Measurements from ENCODE around the gene ZNF580. TPM values are rescaled to one million over a fixed set of nuclear protein-coding genes. Genes with fewer than 3 reads are reported as not detected.

ZNF580 gene
- polyA plus RNA-seq, 2 donors, result 12.8 to 14.2 TPM

DNA sequence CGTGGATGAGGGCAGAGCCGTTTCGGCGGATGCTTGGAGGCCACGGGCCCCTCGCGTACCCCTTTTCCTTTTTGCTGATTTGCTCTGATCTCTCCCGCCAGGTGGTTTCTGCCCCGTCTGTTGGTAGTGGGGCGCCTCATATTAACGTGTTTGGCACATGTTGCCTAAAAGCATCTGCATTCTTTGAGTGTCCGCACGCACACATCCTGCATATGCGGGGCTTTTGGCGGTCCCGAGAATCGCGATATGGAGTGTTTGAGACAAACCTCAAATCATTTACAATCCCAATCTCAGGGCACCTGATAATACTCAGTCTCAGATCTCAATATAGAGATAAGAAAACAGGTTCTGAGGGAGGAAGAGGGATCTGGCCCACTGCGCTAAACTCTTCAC is 14.8 kb downstream of the ZNF580 start:
- Histone ChIP-seq H3K4me1 (ENCODE audit: control insufficient read depth in 2 of 2, insufficient read depth in 2 of 2, low read length in 1 of 2) (peaks cover 12 to 19% of the 10 kb centered on the region in 2 donors), H3K4me3 (ENCODE audit: low read depth in 1 of 2, low read length in 2 of 2) (peak overlapping the region; percentile 85 to 90), H3K36me3 (ENCODE audit: control insufficient read depth in 2 of 2, insufficient read depth in 2 of 2, low read length in 1 of 2) (peaks cover 5 to 12% of the 10 kb centered on the region in 2 donors), H3K9me3 (ENCODE audit: control insufficient read depth in 2 of 2, insufficient read depth in 1 of 2, low read depth in 1 of 2, low read length in 1 of 2) (no peaks in the 10 kb centered on the region), H3K27ac (ENCODE audit: low read depth in 2 of 2, low read length in 1 of 2) (peak overlapping the region; percentile 98 to 99), H3K27me3 (ENCODE audit: control insufficient read depth in 1 of 2, insufficient read depth in 2 of 2, low read length in 2 of 2) (no peaks in the 10 kb centered on the region)
- WGBS, 2 donors, result 0 to 1% methylated on average over 19 of the region's 19 CpGs

- WGBS, 2 donors, result 43 to 44% methylated on average over 7 of the region's 7 CpGs
- peaks cover 12 to 19% of the 10 kb centered on the region in 2 donors for H3K4me1 ChIP-seq (ENCODE audit: control insufficient read depth in 2 of 2, insufficient read depth in 2 of 2, low read length in 1 of 2)
- no peaks in the 10 kb centered on the region for H3K9me3 ChIP-seq (ENCODE audit: control insufficient read depth in 2 of 2, insufficient read depth in 1 of 2, low read depth in 1 of 2, low read length in 1 of 2)
- peaks cover 10 to 21% of the 10 kb centered on the region in 2 donors for H3K36me3 ChIP-seq (ENCODE audit: control insufficient read depth in 2 of 2, insufficient read depth in 2 of 2, low read length in 1 of 2)
- H3K27me3 ChIP-seq (ENCODE audit: control insufficient read depth in 1 of 2, insufficient read depth in 2 of 2, low read length in 2 of 2), result no peaks in the 10 kb centered on the region
- H3K27ac ChIP-seq (ENCODE audit: low read depth in 2 of 2, low read length in 1 of 2), result no peak overlapping the region
- H3K4me3 ChIP-seq (ENCODE audit: low read depth in 1 of 2, low read length in 2 of 2), result peak overlapping the region in 1 of 2 donors; percentile 90
Observed at GRCh38 chr19:55656552-55656951, 15.8 kb downstream of the ZNF580 start.

- peaks cover 12 to 19% of the 10 kb centered on the region in 2 donors for H3K4me1 ChIP-seq (ENCODE audit: control insufficient read depth in 2 of 2, insufficient read depth in 2 of 2, low read length in 1 of 2)
Observed at GRCh38 chr19:55656988-55657747, 16.4 kb downstream of the ZNF580 start.

DNA sequence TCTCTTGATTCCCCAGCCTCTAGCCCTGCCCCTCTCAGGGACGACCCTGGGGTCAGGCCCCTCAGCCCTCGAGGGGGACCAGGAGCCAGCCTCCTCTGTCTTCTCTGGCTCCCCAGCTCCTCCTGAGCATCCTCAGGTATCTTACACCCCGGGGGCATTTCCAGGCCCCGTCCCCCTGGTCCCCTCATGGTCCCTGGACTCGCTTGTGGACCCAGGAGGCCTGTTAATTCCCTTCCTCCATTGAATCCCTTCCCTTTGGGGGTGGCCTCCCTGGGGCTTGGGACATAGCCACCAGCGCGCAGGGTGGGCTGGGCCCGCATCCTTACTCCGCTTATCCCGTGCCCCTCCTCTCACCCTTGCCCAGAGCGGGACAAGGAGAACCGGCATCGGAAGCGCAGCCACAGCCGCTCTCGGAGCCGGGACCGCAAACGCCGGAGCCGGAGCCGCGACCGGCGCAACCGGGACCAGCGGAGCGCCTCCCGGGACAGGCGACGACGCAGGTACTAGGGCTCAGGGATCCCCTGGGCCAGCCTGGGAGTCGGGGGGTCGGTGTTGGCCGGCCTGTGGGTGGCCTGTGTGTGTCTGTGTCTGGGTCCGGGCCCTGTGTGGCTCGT is 18.2 kb downstream of the ZNF580 start:
- Histone ChIP-seq H3K4me3 (ENCODE audit: low read depth in 1 of 2, low read length in 2 of 2) (no peak overlapping the region), H3K4me1 (ENCODE audit: control insufficient read depth in 2 of 2, insufficient read depth in 2 of 2, low read length in 1 of 2) (peaks cover 12 to 19% of the 10 kb centered on the region in 2 donors), H3K9me3 (ENCODE audit: control insufficient read depth in 2 of 2, insufficient read depth in 1 of 2, low read depth in 1 of 2, low read length in 1 of 2) (no peaks in the 10 kb centered on the region), H3K27ac (ENCODE audit: low read depth in 2 of 2, low read length in 1 of 2) (no peak overlapping the region), H3K36me3 (ENCODE audit: control insufficient read depth in 2 of 2, insufficient read depth in 2 of 2, low read length in 1 of 2) (peaks cover 28 to 43% of the 10 kb centered on the region in 2 donors), H3K27me3 (ENCODE audit: control insufficient read depth in 1 of 2, insufficient read depth in 2 of 2, low read length in 2 of 2) (no peaks in the 10 kb centered on the region)
- 90 to 91% methylated on average over 36 to 37 of the region's 37 CpGs for WGBS, 2 donors

More at GRCh38 chr19:55656988-55657747, 16.4 kb downstream of the ZNF580 start:
- Histone ChIP-seq H3K27me3 (ENCODE audit: control insufficient read depth in 1 of 2, insufficient read depth in 2 of 2, low read length in 2 of 2) (no peaks in the 10 kb centered on the region), H3K36me3 (ENCODE audit: control insufficient read depth in 2 of 2, insufficient read depth in 2 of 2, low read length in 1 of 2) (peaks cover 14 to 27% of the 10 kb centered on the region in 2 donors), H3K27ac (ENCODE audit: low read depth in 2 of 2, low read length in 1 of 2) (peak overlapping the region in 1 of 2 donors; percentile 26), H3K4me3 (ENCODE audit: low read depth in 1 of 2, low read length in 2 of 2) (peak overlapping the region; percentile 7 to 90), H3K9me3 (ENCODE audit: control insufficient read depth in 2 of 2, insufficient read depth in 1 of 2, low read depth in 1 of 2, low read length in 1 of 2) (no peaks in the 10 kb centered on the region)
- WGBS, 2 donors, result 21 to 23% methylated on average over 18 of the region's 18 CpGs

GRCh38 chr19:55659822-55660221 is 19.0 kb downstream of the ZNF580 start:
- H3K36me3 ChIP-seq (ENCODE audit: control insufficient read depth in 2 of 2, insufficient read depth in 2 of 2, low read length in 1 of 2), result peaks cover 31 to 52% of the 10 kb centered on the region in 2 donors
- H3K27me3 ChIP-seq (ENCODE audit: control insufficient read depth in 1 of 2, insufficient read depth in 2 of 2, low read length in 2 of 2), result no peaks in the 10 kb centered on the region
- peaks cover 12 to 19% of the 10 kb centered on the region in 2 donors for H3K4me1 ChIP-seq (ENCODE audit: control insufficient read depth in 2 of 2, insufficient read depth in 2 of 2, low read length in 1 of 2)
- no peak overlapping the region for H3K27ac ChIP-seq (ENCODE audit: low read depth in 2 of 2, low read length in 1 of 2)
- no peak overlapping the region for H3K4me3 ChIP-seq (ENCODE audit: low read depth in 1 of 2, low read length in 2 of 2)
- WGBS, 2 donors, result 68 to 74% methylated on average over 9 of the region's 9 CpGs
- H3K9me3 ChIP-seq (ENCODE audit: control insufficient read depth in 2 of 2, insufficient read depth in 1 of 2, low read depth in 1 of 2, low read length in 1 of 2), result no peaks in the 10 kb centered on the region

DNA sequence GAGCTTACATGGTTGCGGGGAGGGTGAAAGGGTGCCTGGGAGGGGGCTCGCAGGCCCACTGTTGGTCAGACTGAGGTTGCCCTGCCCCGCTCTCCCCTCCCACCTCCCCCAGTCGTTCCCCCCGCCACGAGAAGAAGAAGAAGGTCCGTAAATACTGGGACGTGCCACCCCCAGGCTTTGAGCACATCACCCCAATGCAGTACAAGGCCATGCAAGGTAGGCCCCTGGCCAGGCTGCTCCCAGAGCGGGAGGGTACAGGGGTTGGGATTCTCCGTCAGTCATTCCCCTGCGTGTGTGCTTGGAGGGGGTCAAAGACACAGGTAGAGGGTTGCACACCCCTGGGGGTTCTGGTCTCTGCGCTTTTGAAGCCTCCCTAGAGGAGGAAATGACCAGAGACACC is 19.6 kb downstream of the ZNF580 start:
- no peaks in the 10 kb centered on the region for H3K9me3 ChIP-seq (ENCODE audit: control insufficient read depth in 2 of 2, insufficient read depth in 1 of 2, low read depth in 1 of 2, low read length in 1 of 2)
- peaks cover 12 to 19% of the 10 kb centered on the region in 2 donors for H3K4me1 ChIP-seq (ENCODE audit: control insufficient read depth in 2 of 2, insufficient read depth in 2 of 2, low read length in 1 of 2)
- peaks cover 31 to 55% of the 10 kb centered on the region in 2 donors for H3K36me3 ChIP-seq (ENCODE audit: control insufficient read depth in 2 of 2, insufficient read depth in 2 of 2, low read length in 1 of 2)
- H3K27ac ChIP-seq (ENCODE audit: low read depth in 2 of 2, low read length in 1 of 2), result no peak overlapping the region
- H3K4me3 ChIP-seq (ENCODE audit: low read depth in 1 of 2, low read length in 2 of 2), result no peak overlapping the region
- H3K27me3 ChIP-seq (ENCODE audit: control insufficient read depth in 1 of 2, insufficient read depth in 2 of 2, low read length in 2 of 2), result no peaks in the 10 kb centered on the region
- 91% methylated on average over 11 to 12 of the region's 12 CpGs for WGBS, 2 donors

DNA sequence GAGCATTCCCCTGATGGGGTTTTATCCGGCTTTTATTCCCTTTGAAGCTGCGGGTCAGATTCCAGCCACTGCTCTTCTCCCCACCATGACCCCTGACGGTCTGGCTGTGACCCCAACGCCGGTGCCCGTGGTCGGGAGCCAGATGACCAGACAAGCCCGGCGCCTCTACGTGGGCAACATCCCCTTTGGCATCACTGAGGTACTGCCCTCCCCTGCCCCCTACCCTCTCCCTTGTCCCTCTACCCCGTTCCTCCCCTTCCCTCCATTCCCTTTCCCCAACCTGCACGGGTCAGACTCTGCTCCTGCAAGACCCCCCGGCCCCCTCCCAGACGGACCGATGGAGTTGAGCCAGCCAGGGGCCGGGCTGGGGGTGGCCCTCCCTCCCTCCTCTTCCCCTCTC is 20.2 kb downstream of the ZNF580 start:
- H3K27ac ChIP-seq (ENCODE audit: low read depth in 2 of 2, low read length in 1 of 2), result no peak overlapping the region
- H3K9me3 ChIP-seq (ENCODE audit: control insufficient read depth in 2 of 2, insufficient read depth in 1 of 2, low read depth in 1 of 2, low read length in 1 of 2), result no peaks in the 10 kb centered on the region
- 77 to 83% methylated on average over 16 of the region's 16 CpGs for WGBS, 2 donors
- no peaks in the 10 kb centered on the region for H3K27me3 ChIP-seq (ENCODE audit: control insufficient read depth in 1 of 2, insufficient read depth in 2 of 2, low read length in 2 of 2)
- peaks cover 31 to 58% of the 10 kb centered on the region in 2 donors for H3K36me3 ChIP-seq (ENCODE audit: control insufficient read depth in 2 of 2, insufficient read depth in 2 of 2, low read length in 1 of 2)
- peaks cover 12 to 19% of the 10 kb centered on the region in 2 donors for H3K4me1 ChIP-seq (ENCODE audit: control insufficient read depth in 2 of 2, insufficient read depth in 2 of 2, low read length in 1 of 2)
- H3K4me3 ChIP-seq (ENCODE audit: low read depth in 1 of 2, low read length in 2 of 2), result no peak overlapping the region

DNA sequence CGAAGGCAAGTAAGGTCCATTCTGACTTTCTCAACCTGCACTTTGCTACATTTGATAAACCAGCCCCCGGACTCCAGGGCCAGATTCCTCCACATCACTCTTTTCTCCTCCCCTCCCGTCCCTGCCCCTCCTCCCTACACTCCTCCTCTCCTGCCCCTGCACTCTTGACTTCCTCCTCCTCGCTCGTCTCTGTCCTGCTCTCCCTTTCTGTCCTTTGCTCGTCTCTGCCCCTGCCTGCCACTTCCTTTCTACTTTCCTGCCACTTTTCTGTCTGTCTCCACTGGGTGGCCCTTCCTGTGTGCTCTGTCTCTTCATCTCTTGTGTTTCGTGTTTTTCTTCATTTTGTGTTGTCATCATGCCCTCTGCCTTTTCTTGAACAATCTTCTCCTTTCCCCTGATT is 21.0 kb downstream of the ZNF580 start:
- H3K27me3 ChIP-seq (ENCODE audit: control insufficient read depth in 1 of 2, insufficient read depth in 2 of 2, low read length in 2 of 2), result no peaks in the 10 kb centered on the region
- H3K36me3 ChIP-seq (ENCODE audit: control insufficient read depth in 2 of 2, insufficient read depth in 2 of 2, low read length in 1 of 2), result peaks cover 31 to 67% of the 10 kb centered on the region in 2 donors
- no peak overlapping the region for H3K4me3 ChIP-seq (ENCODE audit: low read depth in 1 of 2, low read length in 2 of 2)
- peaks cover 12 to 17% of the 10 kb centered on the region in 2 donors for H3K4me1 ChIP-seq (ENCODE audit: control insufficient read depth in 2 of 2, insufficient read depth in 2 of 2, low read length in 1 of 2)
- 67 to 71% methylated on average over 7 of the region's 7 CpGs for WGBS, 2 donors
- H3K9me3 ChIP-seq (ENCODE audit: control insufficient read depth in 2 of 2, insufficient read depth in 1 of 2, low read depth in 1 of 2, low read length in 1 of 2), result no peaks in the 10 kb centered on the region
- H3K27ac ChIP-seq (ENCODE audit: low read depth in 2 of 2, low read length in 1 of 2), result no peak overlapping the region

- Histone ChIP-seq H3K27me3 (ENCODE audit: control insufficient read depth in 1 of 2, insufficient read depth in 2 of 2, low read length in 2 of 2) (no peaks in the 10 kb centered on the region), H3K9me3 (ENCODE audit: control insufficient read depth in 2 of 2, insufficient read depth in 1 of 2, low read depth in 1 of 2, low read length in 1 of 2) (no peaks in the 10 kb centered on the region), H3K27ac (ENCODE audit: low read depth in 2 of 2, low read length in 1 of 2) (no peak overlapping the region), H3K4me3 (ENCODE audit: low read depth in 1 of 2, low read length in 2 of 2) (no peak overlapping the region), H3K36me3 (ENCODE audit: control insufficient read depth in 2 of 2, insufficient read depth in 2 of 2, low read length in 1 of 2) (peaks cover 36 to 84% of the 10 kb centered on the region in 2 donors), H3K4me1 (ENCODE audit: control insufficient read depth in 2 of 2, insufficient read depth in 2 of 2, low read length in 1 of 2) (peaks cover 5 to 9% of the 10 kb centered on the region in 2 donors)
- WGBS, 2 donors, result 87 to 88% methylated on average over 18 to 20 of the region's 20 CpGs
Observed at GRCh38 chr19:55663846-55664536, 23.2 kb downstream of the ZNF580 start.

All from esophagus (tissue), 2 donors.